Fibroblast of skin of back (primary cell): ENCODE measurements around the gene CHFR. TPM values are rescaled to one million over a fixed set of nuclear protein-coding genes. Genes with fewer than 3 reads are reported as not detected.
"Not testable (repeated sequence)": the region's sequence is repeated elsewhere in the genome, so short reads cannot be mapped to it uniquely, and the experiment has no call there.

Source experiments
- DNase-seq: peaks from one replicate; pipeline ENCODE4 v3.0.0-alpha.2; 2013
- polyA plus RNA-seq, 2 experiments: library from polyadenylated mRNA; unstranded; fragments of 120-200 nt; gene quantifications; one replicate each; pipeline ENCODE4 v1.2.1, GENCODE V29; 2013; ENCODE audit not compliant: insufficient read length in 2 of 2

Gene CHFR
- polyA plus RNA-seq (2013, experiment 1 of 2; ENCODE audit: insufficient read length) = 30.1 TPM
- 31.3 TPM for polyA plus RNA-seq (2013, experiment 2 of 2; ENCODE audit: insufficient read length)

GRCh38 chr12:132887513-132888351 is at the start of gene CHFR:
Gene CHFR, minus strand, starts transcription at chr12:132887605. Its CDS starts 277 bp downstream, at chr12:132887328.
- DNase-seq = peak; percentile 98

- not testable (repeated sequence) for DNase-seq
Observed at GRCh38 chr12:132936921-132937320, 49.5 kb upstream of the CHFR start.

- DNase-seq = no peak
Observed at GRCh38 chr12:132936163-132936562, 48.8 kb upstream of the CHFR start.

GRCh38 chr12:132926415-132926833 is 39.0 kb upstream of the CHFR start:
- DNase-seq = no peak

- DNase-seq = no peak
Observed at GRCh38 chr12:132925597-132926414, 38.4 kb upstream of the CHFR start.

GRCh38 chr12:132924356-132924755 is 37.0 kb upstream of the CHFR start:
- no peak for DNase-seq

- DNase-seq = no peak
Observed at GRCh38 chr12:132923356-132923909, 36.0 kb upstream of the CHFR start.

- DNase-seq = no peak
Observed at GRCh38 chr12:132922676-132923075, 35.3 kb upstream of the CHFR start.

- no peak for DNase-seq
Observed at GRCh38 chr12:132921685-132922084, 34.3 kb upstream of the CHFR start.

- no peak for DNase-seq
Observed at GRCh38 chr12:132918680-132919079, 31.3 kb upstream of the CHFR start.

GRCh38 chr12:132909030-132909368 is 21.6 kb upstream of the CHFR start:
- DNase-seq = no peak

GRCh38 chr12:132908145-132909029 is 21.0 kb upstream of the CHFR start:
- DNase-seq = peak; percentile 97

- DNase-seq = not testable (repeated sequence)
Observed at GRCh38 chr12:132907789-132908144, 20.4 kb upstream of the CHFR start.

- no peak for DNase-seq
Observed at GRCh38 chr12:132907216-132907615, 19.8 kb upstream of the CHFR start.

- DNase-seq = peak; percentile 26
Observed at GRCh38 chr12:132904718-132905328, 17.4 kb upstream of the CHFR start.

- no peak for DNase-seq
Observed at GRCh38 chr12:132899033-132899432, 11.6 kb upstream of the CHFR start.

- no peak for DNase-seq
Observed at GRCh38 chr12:132888852-132889251, 1.4 kb upstream of the CHFR start.

GRCh38 chr12:132886529-132887477 is 602 bp downstream of the CHFR start:
- no peak for DNase-seq

- peak; percentile 45 for DNase-seq
Observed at GRCh38 chr12:132881818-132882217, 5.6 kb downstream of the CHFR start.

GRCh38 chr12:132874620-132875019 is 12.8 kb downstream of the CHFR start:
- DNase-seq = not testable (repeated sequence)

- no peak for DNase-seq
Observed at GRCh38 chr12:132874175-132874574, 13.2 kb downstream of the CHFR start.
